ENCODE results near the gene C1QTNF6. TPM values are rescaled to one million over a fixed set of nuclear protein-coding genes. Genes with fewer than 3 reads are reported as not detected.
A peak's percentile ranks its signal among the peaks of the same experiment; 100 is the strongest.

Gene C1QTNF6
- total RNA-seq, 1 donor = 11.9 TPM

GRCh38 chr22:37138849-37139561 lies 49.0 kb downstream of the C1QTNF6 start:
- H3K4me2 ChIP-seq (ENCODE audit: insufficient read depth, low read length) = no peak overlapping the region
- no peaks in the 10 kb centered on the region for H4K20me1 ChIP-seq (ENCODE audit: insufficient read depth, low read length)
- no peaks in the 10 kb centered on the region for H3K27me3 ChIP-seq (ENCODE audit: insufficient read depth, low read length)
- TF ChIP-seq CTCF (IDR thresholded peaks at IDR 0.05; ENCODE audit: extremely low read depth, low read depth, low read length) = no peak
- no peak overlapping the region for H2AFZ ChIP-seq (ENCODE audit: low read length)
- no peaks in the 10 kb centered on the region for H3K4me1 ChIP-seq (ENCODE audit: insufficient read depth, low read length)
- peak; percentile 77 for DNase-seq (ENCODE audit: insufficient read length, low spot score, missing footprints)
- no peaks in the 10 kb centered on the region for H3K36me3 ChIP-seq (ENCODE audit: insufficient read depth, low read length)
- no peak overlapping the region for H3K27ac ChIP-seq (ENCODE audit: low read depth, low read length)
- H3K79me2 ChIP-seq (ENCODE audit: insufficient read depth, low read length) = no peaks in the 10 kb centered on the region
- H3K4me3 ChIP-seq (ENCODE audit: insufficient read depth, low read length) = no peak overlapping the region
- H3K9me3 ChIP-seq (ENCODE audit: low read depth, low read length) = no peaks in the 10 kb centered on the region

- H4K20me1 ChIP-seq (ENCODE audit: insufficient read depth, low read length) = no peaks in the 10 kb centered on the region
- H3K79me2 ChIP-seq (ENCODE audit: insufficient read depth, low read length) = no peaks in the 10 kb centered on the region
- no peaks in the 10 kb centered on the region for H3K36me3 ChIP-seq (ENCODE audit: insufficient read depth, low read length)
- H3K27ac ChIP-seq (ENCODE audit: low read depth, low read length) = no peak overlapping the region
- no peak overlapping the region for H2AFZ ChIP-seq (ENCODE audit: low read length)
- no peaks in the 10 kb centered on the region for H3K27me3 ChIP-seq (ENCODE audit: insufficient read depth, low read length)
- H3K4me3 ChIP-seq (ENCODE audit: insufficient read depth, low read length) = no peak overlapping the region
- H3K9me3 ChIP-seq (ENCODE audit: low read depth, low read length) = no peaks in the 10 kb centered on the region
- H3K4me2 ChIP-seq (ENCODE audit: insufficient read depth, low read length) = no peak overlapping the region
- peak; percentile 77 for DNase-seq (ENCODE audit: insufficient read length, low spot score, missing footprints)
- no peaks in the 10 kb centered on the region for H3K4me1 ChIP-seq (ENCODE audit: insufficient read depth, low read length)
- TF ChIP-seq CTCF (IDR thresholded peaks at IDR 0.05; ENCODE audit: extremely low read depth, low read depth, low read length) = no peak
These were observed 50.0 kb downstream of the C1QTNF6 start for GRCh38 chr22:37137903-37138665.

GRCh38 chr22:37137131-37137530 lies 50.9 kb downstream of the C1QTNF6 start:
- DNase-seq (ENCODE audit: insufficient read length, low spot score, missing footprints) = peak; percentile 25
- Histone ChIP-seq H3K27ac (ENCODE audit: low read depth, low read length) (no peak overlapping the region), H2AFZ (ENCODE audit: low read length) (no peak overlapping the region), H3K9me3 (ENCODE audit: low read depth, low read length) (no peaks in the 10 kb centered on the region), H3K36me3 (ENCODE audit: insufficient read depth, low read length) (no peaks in the 10 kb centered on the region), H3K79me2 (ENCODE audit: insufficient read depth, low read length) (no peaks in the 10 kb centered on the region), H3K4me2 (ENCODE audit: insufficient read depth, low read length) (no peak overlapping the region), H3K27me3 (ENCODE audit: insufficient read depth, low read length) (no peaks in the 10 kb centered on the region), H3K4me1 (ENCODE audit: insufficient read depth, low read length) (no peaks in the 10 kb centered on the region), H3K4me3 (ENCODE audit: insufficient read depth, low read length) (no peak overlapping the region), H4K20me1 (ENCODE audit: insufficient read depth, low read length) (no peaks in the 10 kb centered on the region)
- no peak for TF ChIP-seq CTCF (IDR thresholded peaks at IDR 0.05; ENCODE audit: extremely low read depth, low read depth, low read length)

GRCh38 chr22:37135023-37135422 lies 53.0 kb downstream of the C1QTNF6 start:
- Histone ChIP-seq H3K4me2 (ENCODE audit: insufficient read depth, low read length) (no peak overlapping the region), H3K4me1 (ENCODE audit: insufficient read depth, low read length) (no peaks in the 10 kb centered on the region), H3K36me3 (ENCODE audit: insufficient read depth, low read length) (no peaks in the 10 kb centered on the region), H3K79me2 (ENCODE audit: insufficient read depth, low read length) (no peaks in the 10 kb centered on the region), H4K20me1 (ENCODE audit: insufficient read depth, low read length) (no peaks in the 10 kb centered on the region), H2AFZ (ENCODE audit: low read length) (no peak overlapping the region), H3K4me3 (ENCODE audit: insufficient read depth, low read length) (no peak overlapping the region), H3K27ac (ENCODE audit: low read depth, low read length) (no peak overlapping the region), H3K9me3 (ENCODE audit: low read depth, low read length) (no peaks in the 10 kb centered on the region), H3K27me3 (ENCODE audit: insufficient read depth, low read length) (no peaks in the 10 kb centered on the region)
- DNase-seq (ENCODE audit: insufficient read length, low spot score, missing footprints) = no peak
- no peak for TF ChIP-seq CTCF (IDR thresholded peaks at IDR 0.05; ENCODE audit: extremely low read depth, low read depth, low read length)
